T-helper 1 cell treated with Interleukin-12 subunit alpha and Interleukin-12 subunit beta and Interleukin-4 antibody, amounts not matched to agents 30 μg/mL and 1 μg/mL, for 36 hours (primary cell): ENCODE data around the gene ZMYND15.

Experiments used
- H3K27ac Mint-ChIP-seq: one replicate; pipeline ENCODE4 v1.8.0; 2021; ENCODE audit warnings: mild to moderate bottlenecking, mixed read lengths
- H3K27me3 Mint-ChIP-seq: one replicate; pipeline ENCODE4 v1.8.0; 2021; ENCODE audit warnings: low read depth, mixed read lengths
- H3K36me3 Mint-ChIP-seq: one replicate; pipeline ENCODE4 v1.8.0; 2021; ENCODE audit warnings: low read depth, mixed read lengths
- H3K4me1 Mint-ChIP-seq: one replicate; pipeline ENCODE4 v1.8.0; 2021; ENCODE audit warnings: low read depth, mixed read lengths
- H3K4me3 Mint-ChIP-seq: one replicate; pipeline ENCODE4 v1.8.0; 2021; ENCODE audit warnings: mild to moderate bottlenecking, moderate library complexity, mixed read lengths
- H3K9me3 Mint-ChIP-seq: one replicate; pipeline ENCODE4 v1.8.0; 2021; ENCODE audit warnings: mixed read lengths

ZMYND15 gene

GRCh38 chr17:4790705-4791088, 51.1 kb downstream of the ZMYND15 start:
- Mint-ChIP-seq H3K27ac (peak overlapping the region; percentile 94), H3K27me3 (peaks cover 31% of the 10 kb centered on the region), H3K4me3 (peak overlapping the region; percentile 88), H3K9me3 (no peaks in the 10 kb centered on the region), H3K4me1 (peaks cover 17% of the 10 kb centered on the region), H3K36me3 (peaks cover 2% of the 10 kb centered on the region)

GRCh38 chr17:4795168-4795567, 55.5 kb downstream of the ZMYND15 start:
- H3K4me3 Mint-ChIP-seq, result peak overlapping the region; percentile 100
- H3K36me3 Mint-ChIP-seq, result peaks cover 21% of the 10 kb centered on the region
- peaks cover 21% of the 10 kb centered on the region for H3K4me1 Mint-ChIP-seq
- no peaks in the 10 kb centered on the region for H3K9me3 Mint-ChIP-seq
- no peaks in the 10 kb centered on the region for H3K27me3 Mint-ChIP-seq
- peak overlapping the region; percentile 98 for H3K27ac Mint-ChIP-seq
